ENCODE measurements around the gene SYNDIG1. TPM values are rescaled to one million over a fixed set of nuclear protein-coding genes. Genes with fewer than 3 reads are reported as not detected.

Gene SYNDIG1
- total RNA-seq, 4 donors from 2014 or later, result 0.45 TPM; not detected in 3

GRCh38 chr20:24543741-24544140 is 74.3 kb downstream of the SYNDIG1 start:
- intact Hi-C loops (cut with DNase I; ENCODE audit: low total_unique reads), result no loop called here
- DNase-seq (ENCODE audit: low spot score in 2 of 2), result no peak
- 84 to 86% methylated on average over 6 of the region's 6 CpGs for WGBS, 2 donors
- H3K4me3 ChIP-seq (ENCODE audit: low read depth, poor library complexity, severe bottlenecking), result no peak overlapping the region
- TF ChIP-seq, protein P1, sequence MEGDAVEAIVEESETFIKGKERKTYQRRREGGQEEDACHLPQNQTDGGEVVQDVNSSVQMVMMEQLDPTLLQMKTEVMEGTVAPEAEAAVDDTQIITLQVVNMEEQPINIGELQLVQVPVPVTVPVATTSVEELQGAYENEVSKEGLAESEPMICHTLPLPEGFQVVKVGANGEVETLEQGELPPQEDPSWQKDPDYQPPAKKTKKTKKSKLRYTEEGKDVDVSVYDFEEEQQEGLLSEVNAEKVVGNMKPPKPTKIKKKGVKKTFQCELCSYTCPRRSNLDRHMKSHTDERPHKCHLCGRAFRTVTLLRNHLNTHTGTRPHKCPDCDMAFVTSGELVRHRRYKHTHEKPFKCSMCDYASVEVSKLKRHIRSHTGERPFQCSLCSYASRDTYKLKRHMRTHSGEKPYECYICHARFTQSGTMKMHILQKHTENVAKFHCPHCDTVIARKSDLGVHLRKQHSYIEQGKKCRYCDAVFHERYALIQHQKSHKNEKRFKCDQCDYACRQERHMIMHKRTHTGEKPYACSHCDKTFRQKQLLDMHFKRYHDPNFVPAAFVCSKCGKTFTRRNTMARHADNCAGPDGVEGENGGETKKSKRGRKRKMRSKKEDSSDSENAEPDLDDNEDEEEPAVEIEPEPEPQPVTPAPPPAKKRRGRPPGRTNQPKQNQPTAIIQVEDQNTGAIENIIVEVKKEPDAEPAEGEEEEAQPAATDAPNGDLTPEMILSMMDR (IDR thresholded peaks at IDR 0.05), result no peak
- no peak for TF ChIP-seq POLR2A (IDR thresholded peaks at IDR 0.05)

GRCh38 chr20:24544371-24544770 is 74.9 kb downstream of the SYNDIG1 start:
- peak in 1 of 2 donors; percentile 53 for DNase-seq (ENCODE audit: low spot score in 2 of 2)
- 71 to 77% methylated on average over 7 of the region's 7 CpGs for WGBS, 2 donors
- intact Hi-C loops (cut with DNase I; ENCODE audit: low total_unique reads), result no loop called here
- no peak for TF ChIP-seq POLR2A (IDR thresholded peaks at IDR 0.05)
- TF ChIP-seq, protein P1 (IDR thresholded peaks at IDR 0.05), result no peak
- H3K4me3 ChIP-seq (ENCODE audit: low read depth, poor library complexity, severe bottlenecking), result no peak overlapping the region

- DNase-seq (ENCODE audit: low spot score in 2 of 2), result peak in 1 of 2 donors; percentile 50
- intact Hi-C loops (cut with DNase I; ENCODE audit: low total_unique reads), result no loop called here
- TF ChIP-seq, protein P1 (IDR thresholded peaks at IDR 0.05), result no peak
- no peak for TF ChIP-seq POLR2A (IDR thresholded peaks at IDR 0.05)
- 77 to 78% methylated on average over 11 of the region's 11 CpGs for WGBS, 2 donors
- H3K4me3 ChIP-seq (ENCODE audit: low read depth, poor library complexity, severe bottlenecking), result no peak overlapping the region
Observed at GRCh38 chr20:24545168-24545567, 75.7 kb downstream of the SYNDIG1 start.

DNA sequence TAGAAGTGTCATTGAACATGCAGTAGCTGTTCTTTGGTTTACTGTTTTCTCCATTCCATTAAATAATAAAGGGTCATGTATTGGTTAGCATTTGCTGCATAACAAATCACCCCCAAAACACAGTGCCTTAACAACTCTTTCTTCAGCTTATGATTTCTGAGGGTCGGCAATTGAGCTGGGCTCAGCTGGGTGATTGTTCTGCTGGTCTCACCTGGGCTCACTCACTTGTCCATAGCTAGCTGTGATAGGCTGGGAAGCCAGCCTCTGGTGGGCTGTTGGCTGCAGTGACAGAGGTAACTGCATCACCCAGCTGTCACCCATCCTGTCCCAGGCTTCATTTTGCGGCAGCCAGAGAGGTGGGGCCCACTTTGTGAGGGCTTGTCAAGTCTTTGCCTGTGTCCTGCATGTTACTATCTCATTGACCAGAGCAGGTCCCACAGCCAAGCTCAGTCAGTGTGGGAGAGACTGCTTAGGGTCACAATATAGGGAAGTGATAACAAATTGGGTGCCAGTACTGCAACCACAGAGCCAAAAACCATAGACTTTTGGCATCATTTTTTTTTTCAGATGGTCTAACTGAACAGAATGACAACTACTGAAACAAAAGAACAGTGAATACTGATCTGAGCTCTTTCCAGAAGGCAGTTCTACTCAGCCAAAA is 76.9 kb downstream of the SYNDIG1 start:
- H3K4me3 ChIP-seq (ENCODE audit: low read depth, poor library complexity, severe bottlenecking), result no peak overlapping the region
- DNase-seq (ENCODE audit: low spot score in 2 of 2), result no peak
- 85 to 97% methylated on average over 2 of the region's 2 CpGs for WGBS, 2 donors
- TF ChIP-seq POLR2A (IDR thresholded peaks at IDR 0.05), result no peak
- TF ChIP-seq, protein P1 (IDR thresholded peaks at IDR 0.05), result no peak
- intact Hi-C loops (cut with DNase I; ENCODE audit: low total_unique reads), result no loop called here

- intact Hi-C loops (cut with DNase I; ENCODE audit: low total_unique reads), result no loop called here
- no peak for TF ChIP-seq POLR2A (IDR thresholded peaks at IDR 0.05)
- TF ChIP-seq, protein P1 (IDR thresholded peaks at IDR 0.05), result no peak
- WGBS, 2 donors, result 75 to 82% methylated on average over 10 of the region's 10 CpGs
Observed at GRCh38 chr20:24547967-24548366, 78.5 kb downstream of the SYNDIG1 start.

More at GRCh38 chr20:24547967-24548366, 78.5 kb downstream of the SYNDIG1 start:
- no peak for DNase-seq (ENCODE audit: low spot score in 2 of 2)
- H3K4me3 ChIP-seq (ENCODE audit: low read depth, poor library complexity, severe bottlenecking), result no peak overlapping the region

All from lower leg skin (tissue), 4 donors.